HFFc6 (cell line): ENCODE results near the gene LMNA. TPM values are rescaled to one million over a fixed set of nuclear protein-coding genes. Genes with fewer than 3 reads are reported as not detected.

ENCODE experiments used
- DNase-seq: peaks from one replicate; pipeline ENCODE4 v3.0.0-alpha.2; 2018
- H3K27ac Mint-ChIP-seq: 2 replicates; pipeline ENCODE4 v1.8.0; 2020; ENCODE audit warnings: mild to moderate bottlenecking, mixed read lengths
- H3K27me3 Mint-ChIP-seq: 2 replicates; pipeline ENCODE4 v1.8.0; 2021; ENCODE audit warnings: mild to moderate bottlenecking, moderate library complexity, mixed read lengths; ENCODE audit not compliant: insufficient read depth
- H3K36me3 Mint-ChIP-seq: 2 replicates; pipeline ENCODE4 v1.8.0; 2021; ENCODE audit warnings: low read depth, mixed read lengths
- H3K4me1 Mint-ChIP-seq: 2 replicates; pipeline ENCODE4 v1.8.0; 2020; ENCODE audit warnings: low read depth, mixed read lengths
- H3K4me3 Mint-ChIP-seq: 2 replicates; pipeline ENCODE4 v1.8.0; 2020; ENCODE audit warnings: mild to moderate bottlenecking, moderate library complexity, mixed read lengths
- H3K9me3 Mint-ChIP-seq: 2 replicates; pipeline ENCODE4 v1.8.0; 2020; ENCODE audit warnings: mild to moderate bottlenecking, mixed read lengths
- CTCF ChIP-seq: fragments of 200-600 bp; sonication (generic); IDR thresholded peaks from 2 replicates; pipeline ENCODE4 v1.5.0; 2021; ENCODE audit warnings: antibody characterized with exemption, mild to moderate bottlenecking
- total RNA-seq, 6 experiments: library from RNA; stranded (reverse); fragmentation: NEBNext Ultra II Directional; extraction: Animal tissue kit (Norgen Biotek cat#: 25700); gene quantifications; 2 replicates in 1 of 6; 3 replicates in 5 of 6; pipeline ENCODE4 v1.2.3, GENCODE V29; 2021

The LMNA gene
- total RNA-seq, 6 experiments from 2014 or later, result 1,238 to 1,664 (median 1,535) TPM

GRCh38 chr1:156097499-156098178 lies 16.9 kb upstream of the LMNA start:
- TF ChIP-seq CTCF, result no peak
- Mint-ChIP-seq H3K27ac (peak overlapping the region; percentile 99), H3K4me1 (peaks cover 55% of the 10 kb centered on the region), H3K4me3 (no peak overlapping the region), H3K36me3 (no peaks in the 10 kb centered on the region; the same call in 1 of the 2 replicates), H3K27me3 (peaks cover 6% of the 10 kb centered on the region), H3K9me3 (no peaks in the 10 kb centered on the region)
- no peak for DNase-seq

- H3K27ac Mint-ChIP-seq, result no peak overlapping the region
- no peaks in the 10 kb centered on the region; the same call in 1 of the 2 replicates for H3K36me3 Mint-ChIP-seq
- DNase-seq, result no peak
- TF ChIP-seq CTCF, result no peak
- H3K27me3 Mint-ChIP-seq, result peaks cover 9% of the 10 kb centered on the region
- no peaks in the 10 kb centered on the region for H3K9me3 Mint-ChIP-seq
- peaks cover 67% of the 10 kb centered on the region for H3K4me1 Mint-ChIP-seq
- no peak overlapping the region for H3K4me3 Mint-ChIP-seq
These were observed 15.7 kb upstream of the LMNA start for GRCh38 chr1:156098784-156099183.

- Mint-ChIP-seq H3K36me3 (no peaks in the 10 kb centered on the region; the same call in 1 of the 2 replicates), H3K4me1 (peaks cover 72% of the 10 kb centered on the region), H3K9me3 (no peaks in the 10 kb centered on the region), H3K27ac (no peak overlapping the region), H3K4me3 (no peak overlapping the region), H3K27me3 (peaks cover 10% of the 10 kb centered on the region)
- no peak for TF ChIP-seq CTCF
- DNase-seq, result no peak
These were observed 15.2 kb upstream of the LMNA start for GRCh38 chr1:156099282-156099681.

GRCh38 chr1:156100205-156100995 lies 14.1 kb upstream of the LMNA start:
- Mint-ChIP-seq H3K27me3 (peaks cover 8% of the 10 kb centered on the region), H3K36me3 (no peaks in the 10 kb centered on the region; the same call in 1 of the 2 replicates)

GRCh38 chr1:156101880-156102279 lies 12.6 kb upstream of the LMNA start:
- TF ChIP-seq CTCF, result no peak
- DNase-seq, result no peak
- H3K36me3 Mint-ChIP-seq, result no peaks in the 10 kb centered on the region; the same call in 1 of the 2 replicates
- peak overlapping the region; percentile 99 for H3K27ac Mint-ChIP-seq
- no peaks in the 10 kb centered on the region for H3K9me3 Mint-ChIP-seq
- H3K4me1 Mint-ChIP-seq, result peaks cover 83% of the 10 kb centered on the region
- no peak overlapping the region for H3K4me3 Mint-ChIP-seq
- peaks cover 5% of the 10 kb centered on the region for H3K27me3 Mint-ChIP-seq

More at GRCh38 chr1:156100205-156100995, 14.1 kb upstream of the LMNA start:
- H3K4me1 Mint-ChIP-seq, result peaks cover 83% of the 10 kb centered on the region
- no peak for DNase-seq
- TF ChIP-seq CTCF, result no peak
- H3K27ac Mint-ChIP-seq, result peak overlapping the region; percentile 64
- H3K4me3 Mint-ChIP-seq, result no peak overlapping the region
- no peaks in the 10 kb centered on the region for H3K9me3 Mint-ChIP-seq
